BJ (cell line): ENCODE data around the gene CMTM7. TPM values are rescaled to one million over a fixed set of nuclear protein-coding genes. Genes with fewer than 3 reads are reported as not detected.
"Not testable (repeated sequence)": the region's sequence is repeated elsewhere in the genome, so short reads cannot be mapped to it uniquely, and the experiment has no call there.

ENCODE experiments used
- CTCF ChIA-PET: fragments of 350-600 bp; formaldehyde crosslinking; extraction: SDS; loops from one replicate; lab custom pipeline; 2021; ENCODE audit warnings: antibody characterized with exemption, inconsistent platforms; lab: Yijun Ruan, JAX
- POLR2A ChIA-PET: fragments of 300-600 bp; sonication (Branson Sonifier 250); formaldehyde crosslinking; extraction: SDS; loops from one replicate; lab custom pipeline; 2021; ENCODE audit warnings: antibody characterized with exemption; lab: Charles Lee
- DNase-seq: peaks from one replicate; pipeline ENCODE4 v3.0.0-alpha.2; 2011; ENCODE audit warnings: low read depth
- H3K27me3 ChIP-seq: 2 replicates; pipeline ENCODE4 v1.6.0; 2011; ENCODE audit warnings: low read length; ENCODE audit not compliant: control insufficient read depth, insufficient read depth
- H3K36me3 ChIP-seq: 2 replicates; pipeline ENCODE4 v1.5.1; 2011; ENCODE audit warnings: low read length; ENCODE audit not compliant: control insufficient read depth, insufficient read depth
- H3K4me3 ChIP-seq: 2 replicates; pipeline ENCODE4 v1.5.1; 2011; ENCODE audit warnings: low read depth, mild to moderate bottlenecking, control low read depth, low read length
- CTCF ChIP-seq: IDR thresholded peaks from 2 replicates; pipeline ENCODE4 v1.5.1; 2011; ENCODE audit warnings: low read depth, mild to moderate bottlenecking, control low read depth, inconsistent platforms, low read length, moderate library complexity; ENCODE audit not compliant: insufficient read depth
- polyA plus RNA-seq: library from polyadenylated mRNA; depleted of rRNA; stranded (reverse); fragments of >200 nt; gene quantifications from 2 replicates; pipeline ENCODE4 v1.2.3, GENCODE V29; 2011

The CMTM7 gene
- polyA plus RNA-seq, 1 experiment, result 13.7 TPM

- POLR2A ChIA-PET, result no interaction called here
- Histone ChIP-seq H3K27me3 (peaks cover 1% of the 10 kb centered on the region; the same call in 1 of the 2 replicates), H3K36me3 (no peaks in the 10 kb centered on the region), H3K4me3 (no peak overlapping the region)
- DNase-seq, result no peak
- CTCF ChIA-PET, result no interaction called here
- no peak for TF ChIP-seq CTCF
Measured at GRCh38 chr3:32381922-32382321, 9.7 kb upstream of the CMTM7 start.

- DNase-seq, result no peak
- Histone ChIP-seq H3K4me3 (no peak overlapping the region), H3K27me3 (peaks cover 1% of the 10 kb centered on the region; the same call in 1 of the 2 replicates), H3K36me3 (no peaks in the 10 kb centered on the region)
- ChIA-PET CTCF (interaction anchor here (1.0 to 1.7 kb wide), 3 partner anchors 8 to 85 kb away, joined by 3 to 9 read pairs (median 5); no protein-coding TSS in a partner anchor), POLR2A (no interaction called here)
- no peak for TF ChIP-seq CTCF
Measured at GRCh38 chr3:32383136-32383711, 8.4 kb upstream of the CMTM7 start.

GRCh38 chr3:32384938-32385337 is 6.7 kb upstream of the CMTM7 start:
- no peak overlapping the region for H3K4me3 ChIP-seq
- CTCF ChIA-PET, result interaction anchor here (0.7 to 1.4 kb wide), 3 partner anchors 10 to 85 kb away, joined by 3 to 9 read pairs (median 3); no protein-coding TSS in a partner anchor
- no peak for DNase-seq
- peaks cover 1% of the 10 kb centered on the region; the same call in 1 of the 2 replicates for H3K27me3 ChIP-seq
- H3K36me3 ChIP-seq, result no peaks in the 10 kb centered on the region
- no peak for TF ChIP-seq CTCF
- POLR2A ChIA-PET, result no interaction called here

- TF ChIP-seq CTCF, result no peak
- H3K36me3 ChIP-seq, result no peaks in the 10 kb centered on the region
- ChIA-PET POLR2A (no interaction called here), CTCF (interaction anchor here (1.3 to 1.7 kb wide), 2 partner anchors 13 to 81 kb away, joined by 4 read pairs; no protein-coding TSS in a partner anchor)
- H3K27me3 ChIP-seq, result peaks cover 1% of the 10 kb centered on the region; the same call in 1 of the 2 replicates
- no peak for DNase-seq
- H3K4me3 ChIP-seq, result no peak overlapping the region
Measured at GRCh38 chr3:32387512-32387911, 4.1 kb upstream of the CMTM7 start.

GRCh38 chr3:32389577-32389976 is 2.1 kb upstream of the CMTM7 start:
- H3K36me3 ChIP-seq, H3K4me3 ChIP-seq, DNase-seq, POLR2A ChIA-PET, H3K27me3 ChIP-seq: not testable (repeated sequence)
- CTCF ChIA-PET, result interaction anchor here (1.6 to 3.3 kb wide), 2 partner anchors 14 to 79 kb away, joined by 3 to 16 read pairs; no protein-coding TSS in a partner anchor
